Stimulated activated CD8-positive, alpha-beta memory T cell treated with anti-CD3 and anti-CD28 coated beads, Interleukin-12 subunit alpha, Interleukin-12 subunit beta, amount 100 ng/mL, for 24 hours (primary cell): ENCODE measurements around the gene RAC3.
A peak's percentile ranks its signal among the peaks of the same experiment; 100 is the strongest.

Experiments
- DNase-seq: peaks from one replicate; pipeline ENCODE4 v3.0.0-alpha.2; 2020; ENCODE audit errors: extremely low read depth

The RAC3 gene

DNA sequence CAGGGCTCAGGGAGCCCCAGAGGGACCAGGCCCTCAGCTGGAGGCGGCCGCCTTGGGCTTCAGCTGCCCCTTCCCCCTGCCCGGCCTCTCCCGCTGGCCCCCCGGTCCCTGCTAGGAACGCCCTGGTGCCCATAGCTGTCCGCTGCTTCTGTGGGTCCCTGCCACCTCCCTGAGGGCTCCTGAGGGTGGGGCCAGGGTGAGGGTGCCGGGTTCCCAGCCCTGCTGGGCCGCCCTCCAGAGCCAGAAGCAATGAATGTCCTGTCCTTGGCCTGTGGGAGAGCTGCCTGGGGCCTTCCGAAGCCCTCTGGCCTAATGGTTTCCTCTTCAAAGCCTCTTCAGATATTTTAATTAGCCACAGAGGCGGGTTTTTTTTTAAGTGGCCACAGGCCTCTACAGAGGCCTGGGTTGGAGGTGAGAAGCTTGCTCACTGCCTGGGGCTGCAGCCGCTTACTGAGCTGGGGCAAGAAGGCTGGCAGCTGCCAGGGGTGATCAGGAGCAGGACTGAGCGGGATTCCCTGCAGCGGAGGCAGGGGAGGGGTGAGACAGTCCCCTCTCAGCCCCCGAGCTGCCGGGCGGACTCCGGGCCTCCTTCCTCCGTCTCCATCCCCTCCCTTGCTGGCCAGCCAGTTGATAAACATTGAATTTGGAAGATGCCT is 18.7 kb upstream of the RAC3 start:
- DNase-seq, result no peak

DNA sequence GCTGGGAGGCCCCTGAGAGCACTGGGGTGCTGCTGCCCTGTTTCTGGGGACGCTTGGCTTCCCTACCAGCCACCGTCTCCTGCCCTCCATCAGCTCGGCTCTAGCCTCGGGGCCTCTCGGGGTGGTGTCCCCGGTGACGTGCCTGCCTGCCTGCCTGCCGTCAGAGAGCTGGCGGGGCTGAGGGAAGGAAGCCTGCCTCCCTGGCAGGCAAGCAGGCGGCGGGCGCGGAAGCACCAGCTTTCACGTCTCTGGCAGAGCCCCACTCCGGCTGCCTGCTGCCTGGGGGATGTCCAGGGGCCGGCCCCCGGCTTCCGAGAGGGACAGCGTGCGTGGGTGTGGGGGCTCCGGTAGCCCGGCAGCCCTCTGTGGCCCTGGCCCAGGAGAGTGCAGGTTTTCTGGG is 18.1 kb upstream of the RAC3 start:
- DNase-seq, result no peak

DNA sequence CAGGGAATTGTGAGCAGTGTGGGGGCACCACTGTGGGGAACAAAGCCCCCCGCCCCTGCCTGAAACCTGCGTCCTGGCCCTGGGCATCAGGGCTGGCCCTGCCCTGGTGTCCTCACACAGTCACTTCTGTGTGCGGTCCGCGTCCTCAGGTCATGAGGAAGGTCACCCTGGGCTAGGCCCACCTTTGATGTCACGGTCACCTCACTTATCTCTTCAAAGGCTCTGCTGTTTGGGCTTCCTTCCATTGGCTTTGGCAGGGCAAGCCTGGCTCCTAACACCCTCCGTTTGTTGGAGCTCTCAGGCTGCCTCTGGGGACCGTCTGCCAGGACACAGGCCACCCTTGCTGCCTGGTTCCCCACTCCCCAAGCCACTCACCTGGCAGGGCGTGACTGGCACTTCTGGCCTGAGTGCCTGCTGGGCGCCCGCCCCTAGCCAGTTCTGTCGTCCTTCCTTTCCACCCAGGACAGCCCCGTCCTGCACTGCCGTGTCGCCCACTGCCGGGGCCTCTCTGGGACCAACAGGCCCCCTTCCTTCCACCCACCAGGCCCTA is 17.6 kb upstream of the RAC3 start:
- no peak for DNase-seq

DNA sequence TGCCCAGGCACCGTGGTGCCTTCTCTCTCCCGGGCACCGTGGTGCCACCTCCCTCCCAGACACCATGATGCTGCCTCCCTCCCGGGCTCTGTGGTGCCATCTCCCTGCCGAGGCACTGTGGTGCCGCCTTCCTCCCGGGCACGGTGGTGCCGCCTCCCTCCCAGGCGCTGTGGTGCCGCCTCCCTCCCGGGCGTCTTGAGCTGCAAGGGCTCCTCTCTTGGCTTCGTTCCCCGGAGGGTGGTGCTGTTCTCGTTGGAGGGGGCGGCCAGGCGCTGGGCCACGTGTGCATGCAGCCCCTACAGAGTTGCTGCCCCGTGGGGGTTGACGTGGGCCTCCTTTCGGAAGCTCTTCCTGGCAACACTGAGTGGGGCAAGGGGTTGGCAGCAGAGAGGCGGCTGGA is 17.0 kb upstream of the RAC3 start:
- no peak for DNase-seq

DNA sequence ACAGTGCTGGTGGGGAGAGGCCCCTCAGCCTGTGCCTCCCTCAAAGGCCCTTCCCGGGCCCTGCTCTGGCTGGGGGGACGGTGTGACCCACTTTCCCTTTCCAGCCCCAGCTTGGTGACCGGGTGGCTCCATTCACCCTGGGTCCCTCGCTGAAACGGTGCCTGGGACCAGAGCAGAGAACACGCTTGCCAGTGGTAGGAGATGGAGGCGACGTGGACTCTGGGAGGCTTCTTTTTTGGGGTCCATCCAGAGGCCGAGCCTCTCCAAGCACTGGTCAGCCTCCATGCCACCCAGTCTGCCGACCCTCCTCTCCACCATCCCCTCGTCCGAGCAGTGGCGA is 16.5 kb upstream of the RAC3 start:
- no peak for DNase-seq

DNA sequence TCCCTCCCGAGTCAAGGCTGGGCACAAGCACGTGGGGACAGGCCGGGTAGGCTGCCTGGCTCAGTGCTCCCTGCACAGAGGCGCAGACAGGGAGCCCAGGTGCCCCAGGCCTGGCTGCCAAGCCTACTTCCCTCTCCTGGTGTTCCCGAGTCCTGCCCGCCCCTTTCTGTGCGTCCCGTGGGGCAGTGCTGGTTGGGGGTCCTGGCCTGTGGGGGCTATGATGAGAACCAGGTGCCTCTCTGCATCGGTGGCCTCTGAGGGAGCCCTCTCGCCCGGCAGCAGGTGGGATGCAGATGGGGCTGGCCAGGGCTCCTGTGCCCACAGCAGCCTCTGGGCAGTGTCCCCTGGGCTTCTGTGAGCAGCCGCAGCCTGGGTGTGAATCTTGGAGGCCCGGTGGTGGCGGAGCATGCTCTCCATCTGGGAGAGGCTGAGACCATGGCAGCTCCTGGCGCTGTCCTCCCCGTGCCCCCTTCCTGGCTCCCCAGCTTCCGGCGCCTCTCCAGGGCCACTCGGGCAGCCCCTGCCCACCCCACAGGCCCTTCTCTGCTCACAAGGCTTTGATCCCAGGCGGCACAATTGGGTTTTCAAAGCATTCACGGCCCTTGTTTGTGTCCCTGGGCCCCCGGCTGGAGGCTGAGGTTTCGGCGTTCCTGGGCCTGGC is 16.0 kb upstream of the RAC3 start:
- no peak for DNase-seq

DNA sequence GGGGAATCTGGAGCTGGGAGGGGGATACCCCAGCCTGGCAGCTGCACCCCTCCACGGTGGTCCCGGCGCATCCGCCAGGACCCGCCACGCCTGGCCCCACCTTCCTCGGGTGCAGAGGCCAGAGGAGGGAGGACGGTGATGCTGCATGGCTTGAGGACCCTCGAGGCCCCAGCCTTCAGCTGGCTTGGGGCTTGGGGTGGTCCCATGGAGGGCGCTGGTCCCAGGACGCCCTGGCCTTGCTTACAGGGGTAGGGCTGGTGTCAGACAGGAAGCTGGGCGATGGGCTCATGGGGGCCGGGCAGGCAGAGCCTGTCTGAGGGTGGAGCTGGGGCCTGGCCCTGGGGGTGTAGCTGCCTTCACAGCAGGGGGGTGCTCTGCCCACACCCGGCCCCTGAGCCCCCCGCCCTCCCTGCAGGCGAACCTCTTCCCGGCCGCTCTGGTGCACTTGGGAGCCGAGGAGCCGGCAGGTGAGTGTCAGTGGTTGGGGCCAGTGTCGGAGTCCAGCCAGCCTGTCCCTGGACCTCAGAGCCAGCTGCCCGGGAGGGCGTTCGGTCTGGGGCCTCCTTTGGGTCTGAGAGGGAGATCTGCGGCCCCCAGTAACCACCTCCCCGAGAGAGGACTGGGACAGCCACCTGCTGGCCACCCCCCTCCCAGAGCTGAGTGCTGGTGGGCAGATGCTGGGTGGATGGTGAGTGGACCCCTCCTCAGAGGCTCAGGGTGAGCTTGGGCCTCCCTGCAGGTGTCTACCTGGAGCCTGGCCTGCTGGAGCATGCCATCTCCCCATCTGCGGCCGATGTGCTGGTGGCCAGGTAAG is 15.2 kb upstream of the RAC3 start:
- no peak for DNase-seq

DNA sequence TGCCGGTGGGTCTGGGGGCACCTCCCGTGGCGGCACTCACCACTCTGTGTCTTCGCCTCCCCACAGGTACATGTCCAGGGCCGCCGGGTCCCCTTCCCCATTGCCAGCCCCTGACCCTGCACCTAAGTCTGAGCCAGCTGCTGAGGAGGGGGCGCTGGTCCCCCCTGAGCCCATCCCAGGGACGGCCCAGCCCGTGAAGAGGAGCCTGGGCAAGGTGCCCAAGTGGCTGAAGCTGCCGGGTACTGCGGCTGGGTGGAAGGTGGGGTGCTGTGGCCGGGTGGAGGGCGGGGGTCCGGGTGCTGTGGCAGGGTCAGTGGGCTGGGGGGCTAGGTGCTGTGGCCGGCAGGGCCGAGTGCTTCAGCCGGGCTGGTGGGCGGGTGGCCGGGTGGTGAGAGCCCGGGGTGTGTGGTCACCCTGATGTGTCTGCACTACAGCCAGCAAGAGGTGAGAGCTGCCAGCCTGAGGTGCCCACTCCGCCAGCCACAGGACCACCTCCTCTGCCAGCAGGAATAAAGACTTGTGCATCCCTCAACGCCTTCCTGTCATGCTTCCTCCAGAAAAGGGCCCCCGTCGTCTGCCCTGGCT is 14.5 kb upstream of the RAC3 start:
- no peak for DNase-seq

DNA sequence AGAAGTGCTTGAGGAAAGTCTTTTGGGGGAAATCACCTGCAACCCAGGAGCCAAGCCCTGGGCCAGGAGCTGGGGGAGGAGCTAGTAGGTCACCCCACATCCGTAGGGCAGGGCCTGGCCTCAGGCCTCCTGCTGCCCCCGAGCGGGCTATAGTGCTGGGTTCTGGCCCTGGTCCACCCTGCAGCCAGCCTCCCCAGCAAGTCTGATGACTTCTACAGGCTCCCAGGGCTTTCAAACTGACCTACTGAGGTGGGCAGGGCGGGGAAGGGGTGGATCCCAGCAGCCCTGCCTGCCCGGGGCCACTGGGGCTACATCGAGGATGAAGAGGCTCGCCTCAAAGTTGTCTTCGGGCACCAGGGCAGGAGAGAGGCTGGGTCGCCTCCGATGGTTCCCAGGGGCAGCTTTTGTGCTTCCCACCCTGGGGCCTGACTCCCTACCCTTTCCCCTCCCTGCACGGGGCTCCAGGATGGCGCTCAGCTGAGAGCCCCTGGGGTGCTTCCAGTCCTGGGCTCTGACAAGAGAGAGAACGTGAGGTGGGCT is 13.8 kb upstream of the RAC3 start:
- no peak for DNase-seq

DNA sequence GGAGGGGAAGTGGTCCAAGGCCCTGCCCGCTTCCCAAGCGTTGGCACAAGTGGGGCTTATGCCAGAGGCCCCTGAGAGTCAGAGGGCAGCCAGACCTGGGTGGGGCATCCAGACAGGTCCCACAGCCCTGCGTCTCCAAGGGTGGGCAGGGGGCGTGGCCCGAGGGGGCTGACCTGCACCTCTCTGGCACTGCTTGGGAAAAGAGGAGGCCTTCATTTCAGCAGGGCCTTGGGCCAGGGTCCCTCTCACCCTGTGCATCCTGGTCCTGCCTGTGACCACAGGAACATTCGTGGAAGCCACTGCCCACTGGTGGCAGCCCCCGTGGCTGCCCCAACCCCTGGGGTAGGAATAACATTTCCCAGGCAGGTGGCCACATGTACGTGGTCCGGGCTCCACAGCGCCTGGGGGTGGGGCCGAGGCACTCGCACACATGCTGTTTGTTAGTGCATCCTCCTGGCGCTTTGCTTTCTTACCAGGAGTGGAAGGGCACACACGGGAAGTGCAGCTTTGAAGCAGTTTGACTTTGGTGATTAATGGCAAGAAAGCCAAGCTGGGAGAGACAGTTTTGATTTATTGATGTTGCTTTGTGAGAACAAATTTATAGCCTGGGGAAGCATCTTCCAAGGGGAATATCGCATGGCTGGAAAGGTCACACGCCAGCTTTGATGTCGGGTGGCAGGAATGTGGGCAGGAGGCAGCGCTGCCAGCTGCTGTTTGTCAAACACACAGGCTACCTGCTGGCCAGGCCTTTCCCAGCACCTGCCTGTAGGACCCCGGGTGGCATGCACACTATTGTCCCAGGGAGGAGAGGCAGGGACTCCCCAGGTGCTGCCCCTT is 13.1 kb upstream of the RAC3 start:
- no peak for DNase-seq

DNA sequence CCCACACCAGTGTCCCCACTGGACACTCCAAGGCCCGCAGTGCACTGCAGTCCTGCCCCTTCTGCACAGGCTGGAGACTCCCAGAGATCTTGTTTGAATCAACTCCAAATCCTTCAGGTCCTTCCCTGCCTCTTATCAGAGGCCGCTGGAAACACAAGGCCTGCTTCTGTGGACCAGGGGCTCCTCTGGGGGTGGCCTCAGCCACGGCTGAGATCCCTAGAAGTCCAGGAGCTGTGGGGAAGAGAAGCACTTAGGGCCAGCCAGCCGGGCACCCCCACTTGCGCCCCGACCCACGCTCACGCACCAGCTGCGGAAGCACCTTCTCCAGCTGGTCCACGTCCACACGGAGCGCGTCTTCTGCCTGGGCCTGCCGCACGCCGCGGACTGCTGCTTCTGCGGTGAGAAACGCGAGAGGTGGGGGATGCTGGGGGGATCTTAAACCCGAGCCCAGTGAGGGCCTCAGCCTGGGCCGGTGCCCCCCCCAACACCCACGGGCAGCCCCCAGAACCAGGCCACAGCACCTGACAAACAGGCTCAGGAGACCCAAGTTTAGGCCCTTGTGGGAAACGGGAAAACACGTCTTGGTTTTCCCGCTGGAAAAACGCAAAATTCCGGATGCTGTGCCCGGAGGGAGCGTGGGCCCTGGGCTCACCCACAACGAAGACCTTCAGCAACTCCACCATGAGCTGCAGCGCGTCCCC is 12.3 kb upstream of the RAC3 start:
- no peak for DNase-seq

DNA sequence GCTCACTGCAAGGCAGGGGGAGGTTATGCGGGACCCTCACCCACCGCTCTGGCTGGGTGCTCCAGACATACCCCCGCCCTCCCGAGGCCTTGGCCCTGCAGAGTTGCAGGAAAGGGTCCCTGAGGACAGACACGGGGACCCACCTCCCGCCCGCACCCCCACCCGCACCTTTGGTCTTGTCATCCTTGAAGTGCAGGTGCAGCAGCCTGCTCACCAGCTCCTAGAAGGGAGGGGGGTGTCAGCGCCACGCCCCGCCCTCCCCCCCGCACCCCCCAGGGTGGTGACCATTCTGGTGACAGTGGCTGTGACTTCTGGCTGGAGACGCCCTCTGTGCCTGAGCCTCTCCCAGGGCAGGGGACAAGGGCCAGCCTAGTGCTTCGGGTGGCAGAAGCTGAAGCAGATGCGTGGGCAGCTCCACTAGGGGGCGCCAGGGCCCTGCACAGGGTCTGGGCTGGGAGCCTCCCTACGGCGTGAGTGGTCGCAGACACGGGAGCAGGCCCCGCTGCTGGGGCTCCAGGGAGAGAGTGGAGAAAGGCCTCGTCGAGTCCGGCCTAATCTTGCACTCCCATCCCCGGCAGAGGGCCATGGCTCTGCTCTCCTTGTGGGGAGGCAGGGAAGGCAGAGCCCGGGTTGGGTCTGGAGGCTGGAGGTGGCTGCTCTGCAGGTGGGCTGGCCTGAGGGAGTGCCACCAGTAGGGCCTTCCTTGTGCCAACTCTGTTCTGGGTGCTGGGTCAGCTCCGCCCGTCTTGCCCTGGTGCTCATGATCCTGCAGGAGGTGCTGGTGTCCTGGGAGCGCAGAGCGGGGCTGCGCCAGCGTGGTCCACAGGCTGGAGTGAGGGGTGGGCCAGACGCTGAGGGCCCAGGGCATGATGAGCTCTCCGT is 11.5 kb upstream of the RAC3 start:
- DNase-seq, result peak; percentile 43

DNA sequence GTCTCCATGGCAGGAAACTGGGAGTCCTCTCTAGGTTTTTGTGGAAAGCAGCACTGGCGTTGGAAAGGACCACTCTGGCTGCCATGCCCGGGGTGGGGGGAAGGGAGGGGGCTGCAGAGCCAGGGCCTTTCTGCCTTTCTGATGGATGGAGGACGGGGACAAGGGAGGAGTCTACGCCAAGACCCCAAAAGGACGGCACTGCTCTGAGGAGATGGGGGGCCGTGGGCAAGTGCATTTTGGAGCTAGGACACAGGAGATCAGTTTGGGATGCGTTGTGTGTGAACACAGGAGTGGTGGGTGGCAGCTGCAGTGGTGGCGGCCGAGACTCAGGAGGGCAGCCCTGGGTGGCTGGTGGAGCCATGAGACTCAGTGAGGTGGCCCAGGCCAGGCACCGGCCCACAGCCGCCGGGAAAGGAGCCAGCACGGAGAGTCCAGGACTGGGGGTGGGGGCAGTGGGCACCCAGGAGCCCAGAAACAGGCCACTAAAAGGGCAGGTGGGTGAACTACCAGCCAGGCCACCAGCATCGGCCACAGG is 10.8 kb upstream of the RAC3 start:
- DNase-seq, result no peak

DNA sequence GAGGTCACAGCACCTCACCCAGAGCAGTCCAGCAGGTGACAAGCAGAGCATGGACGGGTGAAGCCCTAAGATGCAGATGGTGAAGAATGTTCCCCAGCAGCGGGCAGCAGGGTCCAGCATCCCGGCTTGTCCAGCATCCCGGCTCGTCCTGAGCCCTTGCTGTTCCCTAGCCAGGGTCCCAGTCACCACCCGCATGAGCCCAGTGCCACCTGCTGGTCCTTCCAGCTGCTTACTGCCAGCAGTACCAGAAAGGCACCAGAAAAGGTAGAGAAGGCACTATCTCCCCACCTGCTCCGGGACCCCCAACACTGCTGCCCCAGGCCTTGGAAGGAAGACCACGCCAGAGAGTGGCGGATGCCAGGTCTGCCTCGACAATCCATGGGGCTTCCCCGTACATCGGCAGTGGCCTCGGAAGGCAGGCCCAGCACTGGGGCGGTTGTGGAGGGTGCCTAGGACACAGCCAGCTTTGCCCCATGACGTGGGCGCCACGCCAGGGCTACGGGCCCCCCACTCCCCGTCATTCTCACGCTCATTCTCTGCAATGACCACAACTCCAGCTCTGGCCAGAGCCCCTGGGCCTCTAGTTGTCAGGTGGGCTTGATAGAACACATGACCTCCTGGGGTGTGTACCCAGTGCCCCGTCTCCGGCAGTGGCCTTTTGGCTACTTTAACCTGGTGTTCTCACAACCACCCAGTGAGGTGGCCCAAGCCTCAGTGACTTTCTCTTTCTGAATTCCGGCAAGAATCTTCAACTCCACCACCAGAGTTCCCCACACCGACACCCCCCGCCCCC is 10.2 kb upstream of the RAC3 start:
- no peak for DNase-seq

DNA sequence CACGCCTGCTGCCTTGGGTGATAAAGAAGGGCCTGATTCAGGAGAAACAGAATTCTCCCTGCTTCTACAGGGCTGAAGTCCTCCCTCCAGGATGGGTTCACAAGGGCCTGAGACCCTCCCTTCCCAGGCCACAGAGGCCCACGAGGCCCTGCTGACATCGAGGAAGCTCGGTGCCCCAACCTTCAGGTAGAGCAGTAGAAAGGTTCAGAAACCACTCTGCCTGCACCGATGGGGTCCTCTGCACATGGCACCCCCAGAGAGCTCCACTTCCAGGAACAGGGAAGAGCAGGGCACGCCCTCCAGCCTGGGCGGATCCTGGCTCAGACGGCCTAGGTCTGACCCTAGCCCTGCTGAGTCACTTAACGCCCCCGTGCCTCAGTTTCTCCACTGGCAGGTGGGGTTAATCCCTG is 9.6 kb upstream of the RAC3 start:
- DNase-seq, result no peak

DNA sequence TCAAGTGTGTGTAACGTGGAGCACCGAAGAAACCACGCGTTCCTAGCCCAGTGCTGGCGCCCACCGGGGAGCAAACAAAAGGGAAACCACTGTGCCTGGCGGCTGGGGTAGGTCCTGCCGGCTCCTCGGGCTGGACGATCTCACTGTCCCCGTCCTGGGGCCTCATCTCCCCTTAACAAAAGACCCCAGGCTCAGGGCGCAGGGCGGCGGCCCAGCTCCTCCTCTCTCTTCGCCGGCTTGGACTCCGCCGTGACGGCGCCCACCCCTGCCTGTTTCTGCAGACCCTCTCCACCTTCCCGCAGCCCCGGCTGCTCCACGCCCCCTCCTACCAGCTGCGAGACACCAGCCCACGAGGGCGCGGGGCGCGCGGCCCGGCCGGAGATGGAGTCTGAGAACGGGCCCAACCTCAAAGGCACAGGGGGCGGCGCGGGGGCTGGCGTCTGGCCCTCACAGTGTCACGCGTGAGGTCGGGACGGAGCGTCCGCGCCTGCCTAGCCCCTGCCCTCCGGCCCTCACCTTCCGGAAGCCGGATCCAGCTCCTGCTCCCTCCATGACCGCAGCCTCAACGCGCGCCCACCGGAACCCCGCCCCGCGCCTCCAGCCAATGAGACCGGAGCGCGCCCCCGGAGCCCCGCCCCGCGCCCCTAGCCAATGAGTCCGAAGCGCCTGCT is 9.0 kb upstream of the RAC3 start, which contains the start of gene CENPX:
TSS of gene CENPX (minus strand) at position 569 of the 671 bp plus-strand sequence. CDS start at position 552, 17 bp downstream.
- no peak for DNase-seq

DNA sequence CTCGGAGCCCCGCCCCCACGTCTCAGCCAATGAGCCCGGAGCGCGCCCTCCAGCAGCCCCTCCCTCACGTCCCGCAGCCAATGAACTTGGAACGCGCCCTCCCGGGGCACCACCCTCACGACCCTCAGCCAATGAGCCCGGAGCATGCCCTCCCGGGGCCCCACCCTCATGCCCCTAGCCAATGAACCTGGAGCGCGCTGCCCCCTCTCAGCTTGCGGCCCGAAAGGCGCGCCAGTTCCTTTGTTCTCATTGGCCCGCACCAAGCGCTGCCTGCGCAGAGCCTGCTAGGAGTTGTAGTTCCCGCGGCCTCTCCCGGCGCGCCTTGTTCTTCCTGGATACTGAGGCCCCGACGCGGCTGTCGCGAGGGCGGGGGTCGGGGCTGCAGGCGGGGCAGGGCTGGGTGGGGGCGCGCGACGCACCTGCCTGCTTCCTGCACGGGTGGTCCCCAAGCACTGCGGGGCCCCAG is 8.5 kb upstream of the RAC3 start, which contains the start of gene LRRC45:
TSS of gene LRRC45 (plus strand) at position 325 of the 466 bp plus-strand sequence. CDS start 339 bp downstream, outside the sequence.
- peak; percentile 100 for DNase-seq
